ENCODE data around the gene TREH.

The TREH gene

DNA sequence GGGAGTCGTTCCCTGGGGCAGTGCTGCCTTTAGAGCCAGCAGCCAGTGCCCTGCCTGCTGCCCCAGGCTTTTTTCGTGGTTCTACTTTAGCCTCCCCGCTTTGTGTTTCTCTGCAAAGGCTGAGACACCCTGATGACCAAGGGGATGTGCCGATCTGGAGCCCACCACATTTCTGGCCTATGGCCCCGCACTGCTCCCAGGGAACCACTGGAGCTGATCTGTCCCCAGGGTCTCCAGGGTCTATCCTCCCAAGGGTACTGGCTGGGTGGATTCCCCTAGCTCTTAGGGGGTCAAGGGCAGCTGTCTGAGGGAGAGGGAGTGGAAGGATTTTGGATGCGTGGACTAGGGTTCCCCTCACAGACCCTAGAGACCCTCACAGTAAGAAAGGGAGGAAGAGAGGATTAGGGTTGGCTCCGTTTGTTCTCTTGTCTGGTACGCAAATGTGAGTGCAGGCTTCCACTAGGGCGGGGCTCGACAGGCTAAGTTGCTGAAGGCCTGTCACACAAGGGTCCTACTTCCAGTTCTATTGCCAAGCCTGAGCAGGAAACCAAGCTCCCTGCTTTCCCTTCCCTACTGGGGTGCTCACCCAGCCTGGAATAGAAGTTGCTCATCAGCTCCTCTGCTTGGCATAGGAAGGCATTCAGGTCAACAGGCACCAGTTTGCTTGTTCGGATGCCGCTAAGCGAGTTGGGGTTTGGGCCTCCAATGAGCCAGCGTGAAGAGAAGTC, 19.3 kb downstream of the TREH start:
- ChIA-PET POLR2A (interaction anchor here (0.6 kb wide), 1 partner anchor 727 kb away, joined by 4 read pairs; no protein-coding TSS in a partner anchor), CTCF (interaction anchor here (0.6 to 5.4 kb wide), 20 partner anchors 9 to 337 kb away, joined by 3 to 34 read pairs (median 4); partner anchors contain the start of gene CENATAC)
- TF ChIP-seq, protein P1, sequence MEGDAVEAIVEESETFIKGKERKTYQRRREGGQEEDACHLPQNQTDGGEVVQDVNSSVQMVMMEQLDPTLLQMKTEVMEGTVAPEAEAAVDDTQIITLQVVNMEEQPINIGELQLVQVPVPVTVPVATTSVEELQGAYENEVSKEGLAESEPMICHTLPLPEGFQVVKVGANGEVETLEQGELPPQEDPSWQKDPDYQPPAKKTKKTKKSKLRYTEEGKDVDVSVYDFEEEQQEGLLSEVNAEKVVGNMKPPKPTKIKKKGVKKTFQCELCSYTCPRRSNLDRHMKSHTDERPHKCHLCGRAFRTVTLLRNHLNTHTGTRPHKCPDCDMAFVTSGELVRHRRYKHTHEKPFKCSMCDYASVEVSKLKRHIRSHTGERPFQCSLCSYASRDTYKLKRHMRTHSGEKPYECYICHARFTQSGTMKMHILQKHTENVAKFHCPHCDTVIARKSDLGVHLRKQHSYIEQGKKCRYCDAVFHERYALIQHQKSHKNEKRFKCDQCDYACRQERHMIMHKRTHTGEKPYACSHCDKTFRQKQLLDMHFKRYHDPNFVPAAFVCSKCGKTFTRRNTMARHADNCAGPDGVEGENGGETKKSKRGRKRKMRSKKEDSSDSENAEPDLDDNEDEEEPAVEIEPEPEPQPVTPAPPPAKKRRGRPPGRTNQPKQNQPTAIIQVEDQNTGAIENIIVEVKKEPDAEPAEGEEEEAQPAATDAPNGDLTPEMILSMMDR (IDR thresholded peaks at IDR 0.05; ENCODE audit: control extremely low read depth, extremely low read depth, low read depth, missing control alignments) = no peak
- no peak for DNase-seq (ENCODE audit: extremely low spot score)

DNA sequence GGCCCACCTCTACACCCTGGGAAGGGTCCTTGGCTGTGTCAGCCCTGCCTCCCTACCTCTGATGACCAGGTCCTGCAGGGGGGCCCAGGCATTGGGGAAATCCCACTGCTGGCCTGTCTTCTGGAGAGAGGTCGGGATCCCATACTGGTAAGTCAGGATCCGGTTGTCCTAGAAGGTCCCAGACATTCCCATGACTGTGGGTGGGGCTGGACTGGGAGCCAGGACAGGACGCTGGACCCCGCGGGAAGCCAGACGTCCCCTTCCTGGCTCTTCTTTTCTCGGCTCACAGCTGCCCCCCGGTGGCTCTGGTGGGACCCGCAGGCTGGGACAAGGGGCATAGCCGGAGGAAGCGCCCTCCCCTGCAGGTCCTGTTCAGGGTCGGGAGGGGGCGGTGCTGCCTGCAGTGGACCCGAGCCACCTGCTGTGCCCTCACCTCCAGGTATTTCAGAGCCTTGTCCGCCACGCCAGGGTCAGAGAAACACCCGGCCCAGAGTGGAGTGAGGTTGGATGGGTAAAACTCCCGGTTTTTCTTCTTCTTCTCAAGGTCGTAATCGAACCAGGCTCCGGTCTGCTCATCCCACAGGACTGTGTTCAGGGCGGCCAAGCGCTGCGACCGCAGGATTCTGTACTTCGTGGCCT, 20.0 kb downstream of the TREH start:
- TF ChIP-seq, protein P1 (IDR thresholded peaks at IDR 0.05; ENCODE audit: control extremely low read depth, extremely low read depth, low read depth, missing control alignments) = peak; percentile 88
- DNase-seq (ENCODE audit: extremely low spot score) = peak; percentile 94
- ChIA-PET POLR2A (no interaction called here), CTCF (interaction anchor here (0.6 to 5.4 kb wide), 14 partner anchors 9 to 304 kb away, joined by 3 to 34 read pairs (median 4); no protein-coding TSS in a partner anchor)

DNA sequence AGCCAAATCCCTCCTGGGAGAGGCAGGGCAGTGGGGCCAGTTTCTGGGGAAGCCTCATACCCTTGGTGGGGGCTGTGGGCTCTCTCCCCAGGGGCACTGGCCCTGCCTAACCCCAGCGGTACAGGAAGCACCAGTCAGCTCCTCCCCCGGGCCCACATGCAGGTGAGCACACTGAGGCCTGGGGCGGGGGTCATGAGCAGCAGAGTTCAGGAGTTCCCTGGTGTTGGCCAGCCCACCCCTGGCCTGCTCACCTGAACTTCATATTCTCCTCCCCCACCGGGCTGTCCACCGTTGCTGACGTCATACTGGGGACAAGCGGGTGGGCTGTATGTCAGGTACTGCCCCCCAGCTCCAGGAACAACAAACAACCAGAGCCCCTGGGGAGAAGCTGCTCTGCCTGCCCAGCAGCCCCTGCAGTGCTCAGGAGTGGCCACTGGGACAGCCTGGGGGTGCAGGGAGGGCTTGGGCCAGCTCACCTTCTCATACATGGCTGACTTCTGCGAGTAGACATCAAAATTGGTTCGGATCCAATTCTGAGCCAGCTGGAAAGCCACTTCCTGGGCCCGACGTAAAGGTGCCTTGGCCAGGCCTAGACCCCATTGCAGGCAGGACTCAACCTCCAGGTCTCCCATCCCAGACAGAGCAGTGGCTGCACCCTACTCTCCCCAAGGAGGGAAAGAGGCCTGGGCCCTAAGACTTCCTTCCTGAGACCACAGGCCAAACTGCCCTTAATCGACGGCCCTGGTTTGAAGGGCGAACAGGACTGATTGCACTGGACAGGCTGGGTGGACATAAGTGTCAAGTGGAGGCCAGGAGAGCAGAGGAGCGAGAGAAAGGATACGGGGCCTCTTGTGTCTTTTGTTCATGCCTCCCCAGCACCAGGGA, 20.8 kb downstream of the TREH start:
- ChIA-PET POLR2A (no interaction called here), CTCF (interaction anchor here (0.6 to 5.4 kb wide), 18 partner anchors 10 to 515 kb away, joined by 3 to 34 read pairs (median 4); no protein-coding TSS in a partner anchor)
- TF ChIP-seq, protein P1 (IDR thresholded peaks at IDR 0.05; ENCODE audit: control extremely low read depth, extremely low read depth, low read depth, missing control alignments) = no peak
- no peak for DNase-seq (ENCODE audit: extremely low spot score)

DNA sequence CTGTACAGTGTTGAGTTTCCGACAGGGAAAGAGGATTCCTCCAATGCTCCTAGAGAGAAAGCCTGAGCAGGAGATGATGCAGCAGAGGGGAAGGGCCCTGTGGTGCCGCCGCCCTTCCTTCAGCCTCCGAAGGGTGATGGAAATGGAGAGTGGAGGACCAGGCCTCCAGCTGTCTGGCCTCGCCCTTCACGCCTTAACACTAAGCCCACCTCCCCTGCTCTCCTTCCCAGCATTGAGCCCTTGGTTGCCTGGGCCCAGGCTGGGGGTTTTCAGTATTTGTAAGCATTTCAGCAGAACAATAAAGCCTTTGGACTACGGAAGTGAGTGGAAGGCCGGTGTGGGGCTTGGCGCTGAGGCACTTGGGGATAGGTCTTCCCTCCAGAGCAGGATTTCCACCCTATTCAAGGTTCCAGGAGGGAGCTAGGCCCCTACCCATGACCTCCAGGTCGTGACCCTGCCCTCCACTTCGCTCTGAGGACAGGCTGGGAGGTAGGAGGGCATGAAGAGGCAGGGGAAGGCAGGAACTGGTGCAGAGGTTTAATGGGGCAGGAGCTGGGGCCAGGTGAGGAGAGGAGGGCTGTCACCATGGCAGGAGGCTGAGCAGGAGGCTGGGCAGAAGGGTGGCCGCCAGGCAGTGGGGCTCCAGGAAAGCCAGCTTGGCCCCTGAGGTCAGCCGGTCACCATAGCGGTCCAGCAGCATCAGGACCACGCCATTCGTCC, 21.6 kb downstream of the TREH start:
- ChIA-PET POLR2A (no interaction called here), CTCF (interaction anchor here (1.0 to 5.4 kb wide), 10 partner anchors 11 to 514 kb away, joined by 3 to 34 read pairs (median 3); no protein-coding TSS in a partner anchor)
- TF ChIP-seq, protein P1 (IDR thresholded peaks at IDR 0.05; ENCODE audit: control extremely low read depth, extremely low read depth, low read depth, missing control alignments) = no peak
- DNase-seq (ENCODE audit: extremely low spot score) = no peak

DNA sequence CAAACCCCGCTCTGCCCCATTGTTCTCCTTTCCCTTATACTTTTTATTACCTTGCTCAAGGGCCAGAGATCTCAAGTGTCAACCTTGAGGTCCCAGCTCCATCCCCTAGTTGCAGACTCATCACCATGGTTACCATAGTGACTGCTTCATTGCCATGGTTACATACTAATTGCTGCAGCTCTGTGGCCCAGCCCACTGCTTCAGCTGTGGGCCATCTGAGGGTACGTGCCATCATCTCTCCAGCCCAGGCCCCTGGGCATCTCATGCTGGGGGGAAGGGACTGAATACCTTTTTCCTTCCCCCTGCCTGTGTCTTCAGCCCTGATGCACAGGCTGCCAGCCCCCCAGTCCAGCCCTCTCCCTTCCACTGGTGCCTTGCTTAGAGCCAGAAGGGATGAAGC, 22.2 kb downstream of the TREH start:
- DNase-seq (ENCODE audit: extremely low spot score) = no peak
- POLR2A ChIA-PET = no interaction called here

More for the DNA sequence above, 22.2 kb downstream of the TREH start:
- CTCF ChIA-PET = interaction anchor here (1.1 to 5.4 kb wide), 5 partner anchors 12 to 65 kb away, joined by 3 to 34 read pairs (median 4); no protein-coding TSS in a partner anchor
- TF ChIP-seq, protein P1 (IDR thresholded peaks at IDR 0.05; ENCODE audit: control extremely low read depth, extremely low read depth, low read depth, missing control alignments) = no peak
